Mesothelial cell of epicardium (in vitro differentiated cells): Measurements from ENCODE around the gene MAGEL2. TPM values are rescaled to one million over a fixed set of nuclear protein-coding genes. Genes with fewer than 3 reads are reported as not detected.

Source experiments
- DNase-seq, 2 experiments: peaks; one replicate each; pipeline ENCODE4 v3.0.0; 2021; ENCODE audit warnings: low spot score in 2 of 2; ENCODE audit not compliant: unreplicated experiment in 2 of 2
- H3K27ac Mint-ChIP-seq: 2 replicates; pipeline ENCODE4 v1.8.0; 2021; ENCODE audit warnings: mixed read lengths
- H3K27me3 Mint-ChIP-seq: 2 replicates; pipeline ENCODE4 v1.8.0; 2021; ENCODE audit warnings: low read depth, mixed read lengths
- H3K36me3 Mint-ChIP-seq: 2 replicates; pipeline ENCODE4 v1.8.0; 2021; ENCODE audit warnings: mixed read lengths
- H3K4me1 Mint-ChIP-seq: 2 replicates; pipeline ENCODE4 v1.8.0; 2021; ENCODE audit warnings: mixed read lengths
- H3K4me3 Mint-ChIP-seq: 2 replicates; pipeline ENCODE4 v1.8.0; 2021; ENCODE audit warnings: mild to moderate bottlenecking, moderate library complexity, mixed read lengths
- H3K9me3 Mint-ChIP-seq: 2 replicates; pipeline ENCODE4 v1.8.0; 2021; ENCODE audit warnings: mixed read lengths
- total RNA-seq: library from RNA; stranded (reverse); gene quantifications from 3 replicates; pipeline ENCODE4 v1.2.1, GENCODE V29; 2021
- TF ChIP-seq, protein P1 (sequence below): fragments of 200-600 bp; sonication (generic); IDR thresholded peaks from one replicate; pipeline ENCODE4 v1.5.0; 2021; ENCODE audit warnings: antibody characterized with exemption; ENCODE audit not compliant: unreplicated experiment

MAGEL2 gene
- total RNA-seq, 1 donor from 2014 or later = 10.9 TPM

DNA sequence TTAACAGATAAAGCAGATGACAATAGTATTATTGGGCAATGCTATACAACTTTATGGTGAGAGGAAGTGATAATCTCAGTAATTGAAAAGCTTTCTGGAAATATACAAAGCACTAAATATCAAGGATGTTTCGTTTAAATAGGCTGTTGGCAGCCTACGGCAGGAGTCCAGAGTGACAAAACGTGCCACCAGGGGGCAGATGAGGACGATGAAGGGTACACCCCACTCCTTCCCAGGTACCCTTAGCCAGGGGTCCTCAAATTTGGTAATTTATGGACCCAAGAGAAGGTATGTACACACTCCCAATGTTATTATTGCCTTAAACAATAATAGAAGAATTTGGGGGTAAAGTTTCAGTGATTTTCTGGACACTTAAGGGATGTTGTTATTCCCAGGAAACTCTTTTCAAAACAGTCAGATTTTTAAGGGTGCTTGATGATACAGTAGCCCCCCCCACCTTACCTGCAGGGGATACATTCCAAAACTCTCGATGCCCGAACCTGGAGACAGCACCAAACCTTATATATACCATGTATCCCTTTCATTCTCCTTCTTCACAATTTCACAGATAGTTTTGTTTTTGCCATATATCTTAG, 1.4 kb upstream of the MAGEL2 start:
- TF ChIP-seq, protein P1, sequence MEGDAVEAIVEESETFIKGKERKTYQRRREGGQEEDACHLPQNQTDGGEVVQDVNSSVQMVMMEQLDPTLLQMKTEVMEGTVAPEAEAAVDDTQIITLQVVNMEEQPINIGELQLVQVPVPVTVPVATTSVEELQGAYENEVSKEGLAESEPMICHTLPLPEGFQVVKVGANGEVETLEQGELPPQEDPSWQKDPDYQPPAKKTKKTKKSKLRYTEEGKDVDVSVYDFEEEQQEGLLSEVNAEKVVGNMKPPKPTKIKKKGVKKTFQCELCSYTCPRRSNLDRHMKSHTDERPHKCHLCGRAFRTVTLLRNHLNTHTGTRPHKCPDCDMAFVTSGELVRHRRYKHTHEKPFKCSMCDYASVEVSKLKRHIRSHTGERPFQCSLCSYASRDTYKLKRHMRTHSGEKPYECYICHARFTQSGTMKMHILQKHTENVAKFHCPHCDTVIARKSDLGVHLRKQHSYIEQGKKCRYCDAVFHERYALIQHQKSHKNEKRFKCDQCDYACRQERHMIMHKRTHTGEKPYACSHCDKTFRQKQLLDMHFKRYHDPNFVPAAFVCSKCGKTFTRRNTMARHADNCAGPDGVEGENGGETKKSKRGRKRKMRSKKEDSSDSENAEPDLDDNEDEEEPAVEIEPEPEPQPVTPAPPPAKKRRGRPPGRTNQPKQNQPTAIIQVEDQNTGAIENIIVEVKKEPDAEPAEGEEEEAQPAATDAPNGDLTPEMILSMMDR = peak; percentile 72
- Mint-ChIP-seq H3K36me3 (peaks cover 3% of the 10 kb centered on the region), H3K27me3 (peaks cover 23% of the 10 kb centered on the region), H3K9me3 (peaks cover 2% of the 10 kb centered on the region), H3K27ac (no peak overlapping the region), H3K4me1 (peaks cover 6% of the 10 kb centered on the region), H3K4me3 (peak overlapping the region; percentile 15)
- DNase-seq = peak; percentile 43 to 68

DNA sequence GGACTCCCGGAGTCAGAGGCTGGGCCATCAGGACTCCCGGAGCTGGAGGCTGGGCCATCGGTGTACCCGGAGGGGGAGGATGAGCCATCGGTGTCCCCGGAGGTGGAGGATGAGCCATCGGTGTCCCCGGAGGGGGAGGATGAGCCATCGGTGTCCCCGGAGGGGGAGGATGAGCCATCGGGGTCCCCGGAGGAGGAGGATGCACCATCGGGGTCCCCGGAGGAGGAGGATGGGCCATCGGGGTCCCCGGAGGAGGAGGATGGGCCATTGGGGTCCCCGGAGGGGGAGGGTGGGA, 719 bp downstream of the MAGEL2 start:
- Mint-ChIP-seq H3K27me3 (peaks cover 13% of the 10 kb centered on the region), H3K4me1 (peaks cover 6% of the 10 kb centered on the region), H3K27ac (no peak overlapping the region), H3K9me3 (peaks cover 3% of the 10 kb centered on the region), H3K36me3 (peaks cover 3% of the 10 kb centered on the region), H3K4me3 (peak overlapping the region; percentile 79)
- TF ChIP-seq, protein P1 = no peak
- no peak for DNase-seq

DNA sequence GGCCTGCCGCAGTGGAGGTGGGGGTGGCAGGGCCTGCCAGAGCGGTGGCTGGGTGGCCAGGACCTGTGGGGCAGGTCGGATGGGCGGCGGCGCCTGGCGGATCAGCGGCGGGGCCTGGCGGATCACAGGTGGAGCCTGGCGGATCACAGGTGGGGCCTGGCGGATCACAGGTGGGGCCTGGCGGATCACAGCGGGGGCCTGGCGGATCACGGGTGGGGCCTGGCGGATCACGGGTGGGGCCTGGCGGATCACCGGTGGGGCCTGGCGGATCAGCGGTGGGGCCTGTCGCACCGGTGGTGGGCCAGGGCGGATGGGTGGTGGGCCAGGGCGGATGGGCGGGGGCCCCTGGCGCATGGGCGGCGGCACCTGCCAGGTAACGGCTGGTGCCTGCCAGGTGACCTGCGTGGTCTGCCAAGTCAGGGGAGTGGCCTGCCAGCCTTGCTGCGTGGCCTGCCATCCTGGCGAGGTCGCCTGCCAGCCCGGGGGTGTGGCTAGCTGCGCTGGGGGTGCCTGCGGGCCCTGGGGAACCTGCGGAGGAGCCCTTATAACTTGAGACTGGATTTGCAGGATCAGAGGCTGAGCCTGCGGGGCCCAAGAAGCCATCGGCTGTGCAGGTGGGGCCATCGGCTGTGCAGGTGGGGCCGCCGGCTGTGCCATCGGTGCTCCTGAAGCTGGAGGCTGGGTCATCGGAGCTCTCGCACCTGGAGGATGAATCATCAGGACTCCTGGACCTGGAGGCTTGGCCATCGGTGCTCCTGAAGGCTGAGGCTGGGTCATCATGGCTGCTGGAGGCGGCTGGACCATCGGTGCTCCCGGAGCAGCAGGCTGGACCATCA, 1.3 kb downstream of the MAGEL2 start:
- no peak overlapping the region for H3K27ac Mint-ChIP-seq
- peaks cover 9% of the 10 kb centered on the region for H3K27me3 Mint-ChIP-seq
- TF ChIP-seq, protein P1 = no peak
- peaks cover 6% of the 10 kb centered on the region for H3K4me1 Mint-ChIP-seq
- DNase-seq = no peak
- H3K9me3 Mint-ChIP-seq = peaks cover 3% of the 10 kb centered on the region
- peaks cover 3% of the 10 kb centered on the region for H3K36me3 Mint-ChIP-seq
- peak overlapping the region; percentile 79 for H3K4me3 Mint-ChIP-seq

DNA sequence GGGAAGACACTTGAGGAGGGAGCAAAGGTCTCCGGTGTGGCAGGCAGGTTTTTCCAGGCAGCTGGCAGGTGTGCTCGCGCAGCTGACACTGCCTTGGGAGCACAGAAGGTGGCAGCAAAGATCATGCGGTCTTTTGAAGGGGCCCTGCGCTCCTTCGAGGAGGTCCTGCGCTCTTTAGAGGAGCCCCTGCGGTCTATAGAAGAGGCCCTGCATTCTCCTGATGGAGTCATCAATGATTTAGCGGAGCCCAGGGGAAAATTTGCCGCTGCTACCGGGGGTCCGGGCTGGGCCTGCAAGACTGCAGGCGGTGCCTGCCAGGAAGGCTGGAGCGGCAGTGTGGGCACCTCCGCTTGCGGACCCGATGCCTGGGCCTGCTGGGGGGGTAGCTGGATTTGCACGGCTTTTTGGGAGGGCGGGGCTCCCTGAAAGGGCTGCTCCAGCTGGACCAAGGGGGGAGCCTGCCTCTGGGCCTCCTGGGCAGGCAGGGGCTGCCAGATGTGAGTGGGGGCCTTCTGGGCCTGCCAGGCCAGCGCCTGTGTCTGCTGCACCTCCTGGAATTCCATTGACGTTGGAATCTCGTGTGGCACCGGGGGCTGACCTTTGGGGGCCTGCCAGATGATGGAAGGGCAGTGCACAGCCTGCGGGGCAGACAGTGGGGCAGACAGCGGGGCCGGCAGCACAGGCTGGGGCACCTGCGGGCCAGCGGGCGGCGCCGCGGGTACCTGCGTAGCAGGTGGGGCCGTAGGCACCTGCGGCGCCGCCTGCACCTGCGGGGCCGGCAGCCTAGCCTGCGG, 2.1 kb downstream of the MAGEL2 start:
- peaks cover 3% of the 10 kb centered on the region for H3K36me3 Mint-ChIP-seq
- H3K4me3 Mint-ChIP-seq = peak overlapping the region; percentile 56
- TF ChIP-seq, protein P1 = no peak
- peaks cover 3% of the 10 kb centered on the region for H3K9me3 Mint-ChIP-seq
- peaks cover 4% of the 10 kb centered on the region for H3K27me3 Mint-ChIP-seq
- no peak for DNase-seq
- no peak overlapping the region for H3K27ac Mint-ChIP-seq
- peaks cover 6% of the 10 kb centered on the region for H3K4me1 Mint-ChIP-seq

DNA sequence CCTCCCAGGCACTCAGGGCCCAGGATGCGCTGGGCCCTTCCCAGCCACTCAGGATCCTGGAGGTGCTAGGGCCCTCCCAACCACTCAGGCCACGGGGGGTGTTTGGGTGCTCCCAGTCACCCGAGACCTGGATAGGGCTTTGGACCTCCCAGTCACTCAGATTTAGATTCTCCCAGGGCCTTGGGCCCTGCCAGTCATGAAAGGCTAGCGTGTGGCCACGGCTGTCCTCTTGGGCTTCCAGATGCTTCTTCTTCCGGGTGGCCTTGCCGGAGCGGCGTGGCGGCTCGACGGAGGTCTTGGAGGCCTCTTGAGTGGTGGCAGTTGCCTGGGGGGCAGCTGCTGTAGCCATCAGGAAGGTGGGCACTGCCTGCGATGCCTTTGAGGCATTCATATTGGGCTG, 2.8 kb downstream of the MAGEL2 start:
- Mint-ChIP-seq H3K4me3 (peak overlapping the region; percentile 56), H3K4me1 (peaks cover 6% of the 10 kb centered on the region), H3K27ac (no peak overlapping the region), H3K27me3 (no peaks in the 10 kb centered on the region), H3K9me3 (peaks cover 3% of the 10 kb centered on the region), H3K36me3 (peaks cover 3% of the 10 kb centered on the region)
- no peak for DNase-seq
- TF ChIP-seq, protein P1 = no peak
